ENCODE results near the gene ART1.

ART1 gene

DNA sequence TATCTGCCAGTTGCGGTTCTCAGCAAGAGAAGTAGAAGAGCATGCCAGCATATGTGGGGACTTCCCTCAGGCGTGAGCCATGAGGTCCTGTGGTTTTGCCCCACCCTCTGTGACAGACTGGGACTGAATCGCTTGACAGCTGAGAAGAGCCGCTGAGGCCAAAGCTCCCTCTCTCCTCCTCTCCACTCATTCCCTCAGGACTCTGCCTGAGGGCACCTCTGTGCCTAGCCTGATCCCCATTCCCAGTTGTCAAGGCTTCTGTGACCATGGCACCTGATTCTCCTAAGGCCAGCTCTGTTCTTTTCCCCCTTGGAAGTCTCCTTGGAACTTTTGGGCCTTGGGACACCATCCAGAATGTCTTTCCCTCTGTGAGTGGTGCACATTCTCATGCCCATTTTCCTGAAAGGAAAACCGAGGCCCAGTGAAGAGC, 30.2 kb upstream of the ART1 start:
- WGBS, 2 experiments (ENCODE audit: insufficient coverage in 2 of 2): 82 to 87% methylated on average over 5 of the region's 5 CpGs
- Histone ChIP-seq H3K9me3 (ENCODE audit: control insufficient read depth, low read length) (no peaks in the 10 kb centered on the region), H3K4me3 (ENCODE audit: extremely low read depth, insufficient read depth, low read length, poor library complexity, severe bottlenecking) (no peak overlapping the region), H3K27ac (ENCODE audit: low read depth, low read length, severe bottlenecking) (no peak overlapping the region), H3K36me3 (ENCODE audit: control insufficient read depth, insufficient read depth, low read length) (no peaks in the 10 kb centered on the region), H3K4me1 (ENCODE audit: control insufficient read depth, insufficient read depth, low read length, poor library complexity, severe bottlenecking) (peaks cover 18% of the 10 kb centered on the region)

- Histone ChIP-seq H3K4me3 (ENCODE audit: extremely low read depth, insufficient read depth, low read length, poor library complexity, severe bottlenecking) (no peak overlapping the region), H3K27ac (ENCODE audit: low read depth, low read length, severe bottlenecking) (no peak overlapping the region), H3K36me3 (ENCODE audit: control insufficient read depth, insufficient read depth, low read length) (no peaks in the 10 kb centered on the region), H3K9me3 (ENCODE audit: control insufficient read depth, low read length) (no peaks in the 10 kb centered on the region), H3K4me1 (ENCODE audit: control insufficient read depth, insufficient read depth, low read length, poor library complexity, severe bottlenecking) (peaks cover 18% of the 10 kb centered on the region)
- WGBS, 2 experiments (ENCODE audit: insufficient coverage in 2 of 2): 87 to 98% methylated on average over 4 to 5 of the region's 6 CpGs
Observed at GRCh38 chr11:3615998-3616397, 28.9 kb upstream of the ART1 start.

DNA sequence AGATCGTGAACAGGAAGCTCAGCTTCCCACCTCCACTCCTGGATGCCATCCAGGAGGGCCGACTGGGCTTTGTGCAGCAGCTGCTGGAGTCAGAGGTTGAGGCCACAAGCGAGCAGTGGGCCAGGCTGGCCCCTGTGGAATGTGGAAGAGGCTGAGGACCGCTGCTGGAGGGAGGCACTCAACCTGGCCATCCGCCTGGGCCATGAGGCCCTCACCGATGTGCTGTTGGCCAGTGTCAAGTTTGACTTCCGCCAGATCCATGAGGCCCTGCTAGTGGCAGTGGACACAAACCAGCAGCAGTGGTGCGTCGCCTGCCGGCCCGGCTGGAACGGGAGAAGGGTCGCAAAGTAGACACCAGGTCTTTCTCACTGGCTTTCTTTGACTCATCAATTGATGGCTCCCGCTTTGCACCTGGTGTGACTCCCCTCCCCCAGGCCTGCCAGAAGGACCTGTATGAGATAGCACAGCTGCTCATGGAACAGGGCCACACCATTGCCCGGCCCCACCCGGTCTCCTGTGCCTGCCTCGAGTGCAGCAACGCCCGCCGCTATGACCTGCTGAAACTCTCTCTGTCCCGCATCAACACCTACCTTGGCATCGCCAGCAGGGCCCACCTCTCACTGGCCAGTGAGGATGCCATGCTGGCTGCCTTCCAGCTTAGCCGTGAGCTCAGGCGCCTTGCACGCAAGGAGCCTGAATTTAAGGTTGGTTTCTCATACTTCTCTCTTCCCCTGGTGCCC, 28.0 kb upstream of the ART1 start:
- Histone ChIP-seq H3K9me3 (ENCODE audit: control insufficient read depth, low read length) (no peaks in the 10 kb centered on the region), H3K27ac (ENCODE audit: low read depth, low read length, severe bottlenecking) (no peak overlapping the region), H3K4me3 (ENCODE audit: extremely low read depth, insufficient read depth, low read length, poor library complexity, severe bottlenecking) (no peak overlapping the region), H3K4me1 (ENCODE audit: control insufficient read depth, insufficient read depth, low read length, poor library complexity, severe bottlenecking) (peaks cover 18% of the 10 kb centered on the region), H3K36me3 (ENCODE audit: control insufficient read depth, insufficient read depth, low read length) (no peaks in the 10 kb centered on the region)
- WGBS, 2 experiments (ENCODE audit: insufficient coverage in 2 of 2): 90 to 94% methylated on average over 21 to 24 of the region's 25 CpGs

- Histone ChIP-seq H3K27ac (ENCODE audit: low read depth, low read length, severe bottlenecking) (no peak overlapping the region), H3K9me3 (ENCODE audit: control insufficient read depth, low read length) (no peaks in the 10 kb centered on the region), H3K4me1 (ENCODE audit: control insufficient read depth, insufficient read depth, low read length, poor library complexity, severe bottlenecking) (peaks cover 18% of the 10 kb centered on the region), H3K36me3 (ENCODE audit: control insufficient read depth, insufficient read depth, low read length) (no peaks in the 10 kb centered on the region), H3K4me3 (ENCODE audit: extremely low read depth, insufficient read depth, low read length, poor library complexity, severe bottlenecking) (no peak overlapping the region)
- WGBS, 2 experiments (ENCODE audit: insufficient coverage in 2 of 2): 90 to 92% methylated on average over 5 to 8 of the region's 8 CpGs
Observed at GRCh38 chr11:3617990-3618389, 26.9 kb upstream of the ART1 start.

- Histone ChIP-seq H3K9me3 (ENCODE audit: control insufficient read depth, low read length) (no peaks in the 10 kb centered on the region), H3K4me1 (ENCODE audit: control insufficient read depth, insufficient read depth, low read length, poor library complexity, severe bottlenecking) (no peaks in the 10 kb centered on the region), H3K4me3 (ENCODE audit: extremely low read depth, insufficient read depth, low read length, poor library complexity, severe bottlenecking) (no peak overlapping the region), H3K27ac (ENCODE audit: low read depth, low read length, severe bottlenecking) (no peak overlapping the region), H3K36me3 (ENCODE audit: control insufficient read depth, insufficient read depth, low read length) (no peaks in the 10 kb centered on the region)
- WGBS, 2 experiments (ENCODE audit: insufficient coverage in 2 of 2): 83 to 85% methylated on average over 4 of the region's 4 CpGs
Observed at GRCh38 chr11:3622521-3622920, 22.4 kb upstream of the ART1 start.

GRCh38 chr11:3623121-3623520, 21.8 kb upstream of the ART1 start:
- Histone ChIP-seq H3K27ac (ENCODE audit: low read depth, low read length, severe bottlenecking) (no peak overlapping the region), H3K4me1 (ENCODE audit: control insufficient read depth, insufficient read depth, low read length, poor library complexity, severe bottlenecking) (no peaks in the 10 kb centered on the region), H3K9me3 (ENCODE audit: control insufficient read depth, low read length) (no peaks in the 10 kb centered on the region), H3K36me3 (ENCODE audit: control insufficient read depth, insufficient read depth, low read length) (no peaks in the 10 kb centered on the region), H3K4me3 (ENCODE audit: extremely low read depth, insufficient read depth, low read length, poor library complexity, severe bottlenecking) (no peak overlapping the region)
- WGBS, 2 experiments (ENCODE audit: insufficient coverage in 2 of 2): 90 to 96% methylated on average over 4 of the region's 5 CpGs

- Histone ChIP-seq H3K36me3 (ENCODE audit: control insufficient read depth, insufficient read depth, low read length) (no peaks in the 10 kb centered on the region), H3K4me3 (ENCODE audit: extremely low read depth, insufficient read depth, low read length, poor library complexity, severe bottlenecking) (no peak overlapping the region), H3K9me3 (ENCODE audit: control insufficient read depth, low read length) (no peaks in the 10 kb centered on the region), H3K4me1 (ENCODE audit: control insufficient read depth, insufficient read depth, low read length, poor library complexity, severe bottlenecking) (no peaks in the 10 kb centered on the region), H3K27ac (ENCODE audit: low read depth, low read length, severe bottlenecking) (no peak overlapping the region)
- 57 to 61% methylated on average over 3 to 5 of the region's 8 CpGs for WGBS, 2 experiments (ENCODE audit: insufficient coverage in 2 of 2)
Observed at GRCh38 chr11:3623767-3624458, 21.0 kb upstream of the ART1 start.

- Histone ChIP-seq H3K4me1 (ENCODE audit: control insufficient read depth, insufficient read depth, low read length, poor library complexity, severe bottlenecking) (no peaks in the 10 kb centered on the region), H3K4me3 (ENCODE audit: extremely low read depth, insufficient read depth, low read length, poor library complexity, severe bottlenecking) (no peak overlapping the region), H3K36me3 (ENCODE audit: control insufficient read depth, insufficient read depth, low read length) (no peaks in the 10 kb centered on the region), H3K27ac (ENCODE audit: low read depth, low read length, severe bottlenecking) (no peak overlapping the region), H3K9me3 (ENCODE audit: control insufficient read depth, low read length) (no peaks in the 10 kb centered on the region)
- 88 to 94% methylated on average over 20 of the region's 23 CpGs for WGBS, 2 experiments (ENCODE audit: insufficient coverage in 2 of 2)
Observed at GRCh38 chr11:3626250-3626960, 18.5 kb upstream of the ART1 start.

- Histone ChIP-seq H3K27ac (ENCODE audit: low read depth, low read length, severe bottlenecking) (no peak overlapping the region), H3K9me3 (ENCODE audit: control insufficient read depth, low read length) (no peaks in the 10 kb centered on the region), H3K4me3 (ENCODE audit: extremely low read depth, insufficient read depth, low read length, poor library complexity, severe bottlenecking) (no peak overlapping the region), H3K4me1 (ENCODE audit: control insufficient read depth, insufficient read depth, low read length, poor library complexity, severe bottlenecking) (no peaks in the 10 kb centered on the region), H3K36me3 (ENCODE audit: control insufficient read depth, insufficient read depth, low read length) (no peaks in the 10 kb centered on the region)
- WGBS, 2 experiments (ENCODE audit: insufficient coverage in 2 of 2): 100% methylated on average over 1 of the region's 1 CpG
Observed at GRCh38 chr11:3627291-3627690, 17.6 kb upstream of the ART1 start.

- Histone ChIP-seq H3K4me1 (ENCODE audit: control insufficient read depth, insufficient read depth, low read length, poor library complexity, severe bottlenecking) (no peaks in the 10 kb centered on the region), H3K9me3 (ENCODE audit: control insufficient read depth, low read length) (no peaks in the 10 kb centered on the region), H3K4me3 (ENCODE audit: extremely low read depth, insufficient read depth, low read length, poor library complexity, severe bottlenecking) (no peak overlapping the region), H3K27ac (ENCODE audit: low read depth, low read length, severe bottlenecking) (no peak overlapping the region), H3K36me3 (ENCODE audit: control insufficient read depth, insufficient read depth, low read length) (no peaks in the 10 kb centered on the region)
- WGBS, 2 experiments (ENCODE audit: insufficient coverage in 2 of 2): 91 to 94% methylated on average over 3 to 4 of the region's 4 CpGs
Observed at GRCh38 chr11:3631331-3631730, 13.6 kb upstream of the ART1 start.
